GOT3 (cell line): ENCODE results near the gene CFAP97.
"Not testable (repeated sequence)": the region's sequence is repeated elsewhere in the genome, so short reads cannot be mapped to it uniquely, and the experiment has no call there.

ENCODE experiments used
- DNase-seq: peaks from one replicate; lab custom pipeline; 2025; ENCODE audit warnings: mixed read lengths; lab: John Stamatoyannopoulos, UW

CFAP97 gene

GRCh38 chr4:185198189-185198588, 5.6 kb downstream of the CFAP97 start:
- DNase-seq = not testable (repeated sequence)

GRCh38 chr4:185196437-185196836, 7.4 kb downstream of the CFAP97 start:
- no peak for DNase-seq

GRCh38 chr4:185194924-185195888, 8.6 kb downstream of the CFAP97 start:
- DNase-seq = no peak

GRCh38 chr4:185192059-185192458, 11.7 kb downstream of the CFAP97 start:
- DNase-seq = no peak

- DNase-seq = no peak
Measured at GRCh38 chr4:185190306-185190856, 13.4 kb downstream of the CFAP97 start.

GRCh38 chr4:185189606-185190305, 14.0 kb downstream of the CFAP97 start:
- no peak for DNase-seq

- no peak for DNase-seq
Measured at GRCh38 chr4:185186769-185187168, 17.0 kb downstream of the CFAP97 start.

- no peak for DNase-seq
Measured at GRCh38 chr4:185183622-185184281, 20.0 kb downstream of the CFAP97 start.

- no peak for DNase-seq
Measured at GRCh38 chr4:185182239-185182638, 21.6 kb downstream of the CFAP97 start.

- no peak for DNase-seq
Measured at GRCh38 chr4:185179488-185179887, 24.3 kb downstream of the CFAP97 start.

- no peak for DNase-seq
Measured at GRCh38 chr4:185171373-185172071, 32.3 kb downstream of the CFAP97 start.

GRCh38 chr4:185167234-185167633, 36.6 kb downstream of the CFAP97 start:
- DNase-seq = no peak

- DNase-seq = no peak
Measured at GRCh38 chr4:185165605-185166063, 38.2 kb downstream of the CFAP97 start.

GRCh38 chr4:185151296-185151695, 52.5 kb downstream of the CFAP97 start:
- no peak for DNase-seq

- DNase-seq = no peak
Measured at GRCh38 chr4:185149392-185149791, 54.4 kb downstream of the CFAP97 start.

GRCh38 chr4:185145572-185145971, 58.2 kb downstream of the CFAP97 start:
- no peak for DNase-seq

GRCh38 chr4:185144601-185145240, 59.1 kb downstream of the CFAP97 start:
- no peak for DNase-seq

- DNase-seq = no peak
Measured at GRCh38 chr4:185143601-185143969, 60.2 kb downstream of the CFAP97 start.

- no peak for DNase-seq
Measured at GRCh38 chr4:185142912-185143600, 60.7 kb downstream of the CFAP97 start, which contains the start of gene SLC25A4. Gene SLC25A4 (plus strand): TSS chr4:185143266. CDS start chr4:185143373, 107 bp downstream.

GRCh38 chr4:185142564-185142911, 61.3 kb downstream of the CFAP97 start:
- DNase-seq = no peak
